GM18873 (cell line): Measurements from ENCODE around the gene NLRP9.

Experiments
- ATAC-seq: cut with Tn5 transposase; IDR thresholded peaks from one replicate; pipeline ENCODE4 v1.9.1; 2021; ENCODE audit warnings: mild to moderate bottlenecking, moderate library complexity, moderate number of reproducible peaks; ENCODE audit not compliant: unreplicated experiment, low FRiP score

The NLRP9 gene

DNA sequence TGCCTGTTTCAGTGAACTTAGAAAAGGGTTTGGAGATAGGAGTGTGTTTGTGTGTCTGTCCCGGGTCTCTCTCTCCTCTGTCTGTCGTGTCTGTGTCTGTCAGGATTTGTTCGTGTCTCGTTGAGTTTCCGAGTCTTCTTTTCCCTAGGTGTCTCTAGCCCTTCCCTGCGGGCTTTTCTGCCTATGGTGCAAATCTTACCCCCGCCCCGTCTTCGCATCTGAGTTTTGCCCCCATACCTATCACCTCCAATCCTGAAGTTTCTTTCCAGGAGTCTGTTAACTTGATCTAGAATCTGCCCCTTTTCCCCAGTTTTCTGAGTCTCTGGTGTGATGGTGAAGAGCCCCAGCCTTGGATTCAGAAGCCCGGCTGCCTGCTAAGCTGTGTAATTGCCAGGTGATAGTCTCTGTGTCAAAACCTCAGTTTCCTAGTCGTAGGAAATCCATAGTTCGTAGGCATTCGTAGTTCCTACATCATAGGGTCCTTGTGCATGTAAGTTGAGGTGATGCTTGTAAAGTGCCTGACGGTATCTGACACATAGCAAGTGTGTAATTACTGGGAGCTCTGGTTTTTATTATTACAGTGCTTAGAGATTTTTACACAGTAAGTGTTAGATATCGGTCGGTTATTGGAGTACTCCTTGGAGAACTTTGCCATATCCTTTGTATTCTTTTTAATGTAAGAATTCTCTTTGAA is 62.4 kb downstream of the NLRP9 start:
- ATAC-seq = no peak

- no peak for ATAC-seq
These were observed 63.2 kb downstream of the NLRP9 start, which contains the start of gene EPN1 for GRCh38 chr19:55674841-55675660. TSS of gene EPN1 (plus strand) at chr19:55675226. CDS start at chr19:55678628, 3,402 bp downstream.

DNA sequence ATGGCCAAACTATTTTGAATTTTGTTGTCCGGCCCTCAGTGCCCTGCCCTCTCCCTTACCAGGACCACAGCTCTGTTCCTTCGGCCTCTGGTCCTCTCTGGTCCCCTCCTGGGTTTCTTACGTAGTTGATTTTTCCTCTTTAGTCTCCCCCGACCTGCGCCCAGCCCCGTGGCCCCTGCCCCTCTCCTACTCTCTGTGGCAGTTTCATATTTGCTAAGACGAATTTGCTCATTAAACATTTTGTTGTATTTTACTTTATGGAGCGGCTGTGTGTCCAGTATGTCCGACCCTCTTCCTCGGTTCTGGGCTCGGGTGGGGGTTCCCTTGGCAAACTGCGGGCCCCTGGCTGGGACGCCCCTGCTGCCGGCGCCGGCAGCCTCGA is 63.8 kb downstream of the NLRP9 start:
- no peak for ATAC-seq

- ATAC-seq = no peak
These were observed 64.3 kb downstream of the NLRP9 start for GRCh38 chr19:55673889-55674288.

- no peak for ATAC-seq
These were observed 64.7 kb downstream of the NLRP9 start for GRCh38 chr19:55673465-55673864.

GRCh38 chr19:55672418-55672817 is 65.8 kb downstream of the NLRP9 start:
- no peak for ATAC-seq

GRCh38 chr19:55671054-55671378 is 67.2 kb downstream of the NLRP9 start:
- ATAC-seq = no peak

DNA sequence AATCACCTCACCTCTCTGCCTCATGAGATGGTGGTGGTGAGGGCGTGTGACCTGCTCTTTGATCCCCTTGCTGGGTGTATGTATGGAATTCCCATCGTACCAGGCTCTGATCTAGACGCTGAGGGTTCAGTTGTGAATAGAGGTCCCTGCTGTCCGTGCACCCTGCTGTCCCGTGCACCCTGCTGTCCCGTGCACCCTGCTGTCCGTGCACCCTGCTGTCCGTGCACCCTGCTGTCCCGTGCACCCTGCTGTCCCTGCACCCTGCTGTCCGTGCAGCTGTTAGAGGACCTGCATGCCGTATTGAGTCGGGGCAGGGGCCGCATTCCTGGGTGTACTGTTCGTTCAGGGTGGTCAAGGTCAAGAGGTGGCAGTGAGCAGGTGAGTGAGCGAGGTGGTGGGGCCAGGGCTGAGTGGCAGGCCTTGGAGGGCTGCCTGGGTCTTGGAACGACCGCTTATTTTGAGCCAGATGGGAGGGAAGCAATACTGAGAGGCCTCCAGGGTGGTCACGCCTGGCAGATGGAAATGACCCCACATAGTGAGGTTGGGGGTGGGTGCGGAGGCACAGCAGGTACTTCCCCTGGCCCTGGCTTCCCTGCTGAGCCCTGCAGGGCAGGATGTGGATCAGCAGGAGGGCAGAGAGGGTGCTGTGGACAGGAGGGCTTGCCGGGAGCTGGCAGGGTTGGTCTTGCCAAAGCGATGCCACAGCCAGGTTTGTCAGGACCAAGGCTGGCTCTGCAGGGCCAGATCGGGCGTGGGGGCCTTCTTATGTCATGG is 67.7 kb downstream of the NLRP9 start:
- no peak for ATAC-seq

DNA sequence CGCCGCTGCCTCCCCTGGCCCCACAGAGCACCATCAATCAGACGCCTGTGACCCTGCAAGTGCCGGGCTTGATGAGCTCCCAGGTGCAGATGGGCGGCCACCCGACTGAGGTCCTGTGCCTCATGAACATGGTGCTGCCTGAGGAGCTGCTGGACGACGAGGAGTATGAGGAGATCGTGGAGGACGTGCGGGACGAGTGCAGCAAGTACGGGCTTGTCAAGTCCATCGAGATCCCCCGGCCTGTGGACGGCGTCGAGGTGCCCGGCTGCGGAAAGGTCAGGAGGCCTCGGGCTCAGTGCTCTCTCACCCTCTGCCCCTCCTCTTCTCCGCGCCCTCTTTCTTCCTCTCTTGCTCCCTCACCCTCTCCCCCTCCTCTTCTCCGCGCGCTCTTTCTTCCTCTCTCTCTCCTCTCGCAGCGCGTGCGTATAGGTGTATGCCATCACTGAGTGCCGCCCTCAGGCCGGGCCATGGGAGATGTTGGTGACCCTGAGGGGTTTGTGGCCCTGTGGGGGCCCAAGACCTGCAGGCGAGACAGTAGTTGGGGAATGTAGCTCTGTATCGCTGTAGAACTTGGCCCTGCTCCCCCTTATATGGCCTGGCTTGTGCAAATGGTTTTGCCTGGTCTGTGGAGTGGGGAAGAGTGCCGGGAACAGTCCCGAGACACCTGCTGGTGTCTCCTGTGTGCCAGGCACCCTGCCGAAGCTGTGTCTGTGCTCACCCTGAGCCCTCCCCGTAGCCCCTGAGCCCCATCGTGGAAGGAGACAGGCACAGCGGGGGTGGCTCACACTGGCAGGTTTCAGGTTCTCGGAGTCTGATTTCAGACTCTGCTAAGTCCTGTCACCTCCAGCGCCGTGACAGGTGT is 68.6 kb downstream of the NLRP9 start:
- ATAC-seq = no peak

DNA sequence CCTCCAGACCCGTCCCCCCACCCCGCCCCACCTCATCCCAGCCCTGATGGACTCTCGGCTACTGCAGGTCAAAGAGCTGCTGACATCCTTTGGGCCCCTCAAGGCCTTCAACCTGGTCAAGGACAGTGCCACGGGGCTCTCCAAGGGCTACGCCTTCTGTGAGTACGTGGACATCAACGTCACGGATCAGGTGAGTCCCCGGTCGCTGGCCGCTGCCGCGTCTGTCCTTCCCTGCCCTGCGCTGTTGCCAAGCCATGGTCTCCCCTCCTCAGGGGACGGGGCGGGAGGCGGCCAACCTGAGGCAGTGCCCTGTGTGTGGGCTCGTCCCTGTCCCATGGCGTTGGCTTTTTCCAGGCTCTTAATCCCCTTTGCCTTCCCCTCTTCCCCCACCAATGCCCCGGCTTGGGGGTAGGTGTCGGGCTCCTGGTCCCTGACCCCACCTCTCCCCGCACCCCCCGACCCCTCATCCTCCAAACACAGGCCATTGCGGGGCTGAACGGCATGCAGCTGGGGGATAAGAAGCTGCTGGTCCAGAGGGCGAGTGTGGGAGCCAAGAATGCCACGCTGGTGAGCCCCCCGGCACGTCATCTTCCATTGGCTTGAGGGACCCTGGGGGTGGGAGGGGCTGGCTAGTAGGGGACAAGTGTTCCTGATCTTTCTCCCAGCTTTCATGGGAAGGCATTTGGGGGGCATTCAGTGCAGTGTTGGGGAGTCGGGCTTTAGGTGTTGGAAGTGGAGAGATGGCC is 69.4 kb downstream of the NLRP9 start:
- ATAC-seq = no peak

DNA sequence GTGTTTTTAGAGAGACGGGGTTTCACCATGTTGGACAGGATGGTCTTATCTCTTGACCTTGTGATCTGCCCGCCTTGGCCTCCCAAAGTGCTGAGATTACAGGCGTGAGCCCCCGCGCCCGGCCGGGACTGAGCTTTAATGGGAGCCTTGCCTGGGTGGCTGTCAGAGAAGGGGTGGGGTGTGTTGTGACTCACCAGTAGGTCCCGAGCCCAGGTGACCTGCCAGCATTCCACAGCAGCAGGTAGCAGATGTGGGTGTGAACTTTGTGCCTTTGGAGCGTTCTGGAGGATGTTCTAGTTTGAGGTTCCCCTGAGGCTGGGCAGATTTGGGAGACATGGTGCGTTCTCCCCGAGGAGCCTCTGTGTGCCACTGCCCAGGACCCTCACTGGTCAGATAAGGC is 70.2 kb downstream of the NLRP9 start:
- ATAC-seq = no peak

DNA sequence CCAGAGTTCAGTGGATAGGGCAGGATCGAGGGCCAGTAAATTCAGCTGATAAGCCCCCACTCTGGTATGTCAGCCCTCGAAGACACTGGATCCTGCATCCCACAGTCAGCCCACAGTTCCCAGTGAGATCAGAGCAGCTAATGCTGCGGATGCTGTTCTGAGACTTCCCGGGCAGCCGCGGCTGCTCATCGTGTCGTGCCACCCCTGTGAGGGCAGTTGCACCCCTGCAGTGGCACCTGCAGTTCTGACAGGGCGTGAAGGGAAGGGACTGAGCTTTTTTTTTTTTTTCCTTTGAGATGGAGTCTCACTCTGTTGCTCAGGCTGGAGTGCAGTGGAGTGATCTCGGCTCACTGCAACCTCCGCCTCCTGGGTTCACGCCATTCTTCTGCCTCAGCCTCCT is 70.7 kb downstream of the NLRP9 start:
- ATAC-seq = no peak

- ATAC-seq = no peak
These were observed 71.2 kb downstream of the NLRP9 start for GRCh38 chr19:55667006-55667381.

GRCh38 chr19:55666343-55667005 is 71.7 kb downstream of the NLRP9 start:
- ATAC-seq = no peak

- no peak for ATAC-seq
These were observed 74.2 kb downstream of the NLRP9 start for GRCh38 chr19:55663846-55664536.

GRCh38 chr19:55661826-55662225 is 76.4 kb downstream of the NLRP9 start:
- ATAC-seq = no peak

GRCh38 chr19:55660991-55661390 is 77.2 kb downstream of the NLRP9 start:
- no peak for ATAC-seq

DNA sequence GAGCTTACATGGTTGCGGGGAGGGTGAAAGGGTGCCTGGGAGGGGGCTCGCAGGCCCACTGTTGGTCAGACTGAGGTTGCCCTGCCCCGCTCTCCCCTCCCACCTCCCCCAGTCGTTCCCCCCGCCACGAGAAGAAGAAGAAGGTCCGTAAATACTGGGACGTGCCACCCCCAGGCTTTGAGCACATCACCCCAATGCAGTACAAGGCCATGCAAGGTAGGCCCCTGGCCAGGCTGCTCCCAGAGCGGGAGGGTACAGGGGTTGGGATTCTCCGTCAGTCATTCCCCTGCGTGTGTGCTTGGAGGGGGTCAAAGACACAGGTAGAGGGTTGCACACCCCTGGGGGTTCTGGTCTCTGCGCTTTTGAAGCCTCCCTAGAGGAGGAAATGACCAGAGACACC is 77.8 kb downstream of the NLRP9 start:
- no peak for ATAC-seq

DNA sequence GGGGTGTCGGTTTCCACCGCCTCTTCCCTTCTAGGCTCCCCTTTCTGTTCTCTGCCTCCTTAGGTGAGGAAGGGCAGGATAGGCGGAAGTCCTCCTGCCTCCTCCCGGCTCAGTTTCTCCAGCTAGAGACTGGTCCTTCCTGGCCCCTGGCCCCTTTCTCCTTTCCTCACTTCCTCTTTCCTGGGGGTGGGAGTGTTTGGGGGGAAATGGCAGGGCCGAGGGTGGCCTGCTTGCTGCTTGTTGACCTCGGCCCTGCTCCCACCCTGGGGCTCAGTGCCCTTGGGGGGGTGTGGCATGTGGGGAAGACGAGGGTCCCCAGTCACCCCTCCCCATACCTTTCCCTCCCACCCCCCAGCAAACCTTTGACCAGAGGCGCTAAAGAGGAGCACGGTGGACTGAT is 78.4 kb downstream of the NLRP9 start:
- ATAC-seq = no peak
